Ammon's horn (tissue), 1 donor: Measurements from ENCODE around the gene MAGEC3.
"Not testable (repeated sequence)": the region's sequence is repeated elsewhere in the genome, so short reads cannot be mapped to it uniquely, and the experiment has no call there.

Source experiments
- DNase-seq: peaks from one replicate; pipeline ENCODE4 v3.0.0-alpha.2; 2016; ENCODE audit warnings: low spot score

MAGEC3 gene

GRCh38 chrX:141838016-141838415 lies at the start of gene MAGEC3:
Gene MAGEC3 (plus strand): TSS chrX:141838316. CDS start chrX:141838316, 0 bp downstream.
- no peak for DNase-seq

GRCh38 chrX:141791856-141792255 lies 46.3 kb upstream of the MAGEC3 start:
- no peak for DNase-seq

- DNase-seq, result no peak
These were observed 26.7 kb upstream of the MAGEC3 start for GRCh38 chrX:141811438-141811837.

GRCh38 chrX:141814213-141814857 lies 23.8 kb upstream of the MAGEC3 start:
- DNase-seq, result no peak

- DNase-seq, result no peak
These were observed 22.2 kb upstream of the MAGEC3 start for GRCh38 chrX:141815904-141816303.

- no peak for DNase-seq
These were observed 5.9 kb upstream of the MAGEC3 start for GRCh38 chrX:141832247-141832646.

- no peak for DNase-seq
These were observed 1.7 kb downstream of the MAGEC3 start for GRCh38 chrX:141839856-141840255.

GRCh38 chrX:141857479-141857878 lies 19.4 kb downstream of the MAGEC3 start:
- DNase-seq, result no peak

GRCh38 chrX:141879616-141880015 lies 41.5 kb downstream of the MAGEC3 start:
- no peak for DNase-seq

- DNase-seq, result not testable (repeated sequence)
These were observed 50.7 kb downstream of the MAGEC3 start for GRCh38 chrX:141888811-141889210.

- no peak for DNase-seq
These were observed 56.6 kb downstream of the MAGEC3 start for GRCh38 chrX:141894733-141895132.

GRCh38 chrX:141897690-141898089 lies 59.6 kb downstream of the MAGEC3 start:
- DNase-seq, result no peak

GRCh38 chrX:141902366-141902765 lies 64.2 kb downstream of the MAGEC3 start:
- no peak for DNase-seq

- no peak for DNase-seq
These were observed 65.5 kb downstream of the MAGEC3 start, which contains the start of gene MAGEC1 for GRCh38 chrX:141903400-141904155. Gene MAGEC1 (plus strand): TSS chrX:141903894. CDS start chrX:141905073, 1,179 bp downstream.

- DNase-seq, result no peak
These were observed 66.1 kb downstream of the MAGEC3 start for GRCh38 chrX:141904262-141904661.

GRCh38 chrX:141917801-141918200 lies 79.7 kb downstream of the MAGEC3 start:
- DNase-seq, result no peak

- no peak for DNase-seq
These were observed 86.2 kb downstream of the MAGEC3 start for GRCh38 chrX:141924293-141924692.

- no peak for DNase-seq
These were observed 90.3 kb downstream of the MAGEC3 start for GRCh38 chrX:141928432-141928831.

- no peak for DNase-seq
These were observed 96.0 kb downstream of the MAGEC3 start for GRCh38 chrX:141934059-141934641.

- no peak for DNase-seq
These were observed 97.5 kb downstream of the MAGEC3 start for GRCh38 chrX:141935645-141936044.

GRCh38 chrX:141936080-141936479 lies 98.0 kb downstream of the MAGEC3 start:
- DNase-seq, result peak; percentile 11

GRCh38 chrX:141941234-141941633 lies 103.1 kb downstream of the MAGEC3 start:
- DNase-seq, result no peak

- DNase-seq, result no peak
These were observed 107.3 kb downstream of the MAGEC3 start for GRCh38 chrX:141945426-141945825.
